HL-60/S4 treated with phorbol 12-myristate 13-acetate at 8.2 ng/mL for 4 days and 3 days (cell line): ENCODE measurements around the gene HCLS1.

Experiments
- in situ Hi-C: fragments of 300-500 bp; cut with MboI; formaldehyde crosslinking; loops from 2 replicates; pipeline ENCODE4 v1.15.0; 2022; ENCODE audit warnings: low sequenced_read_pairs

Gene HCLS1

DNA sequence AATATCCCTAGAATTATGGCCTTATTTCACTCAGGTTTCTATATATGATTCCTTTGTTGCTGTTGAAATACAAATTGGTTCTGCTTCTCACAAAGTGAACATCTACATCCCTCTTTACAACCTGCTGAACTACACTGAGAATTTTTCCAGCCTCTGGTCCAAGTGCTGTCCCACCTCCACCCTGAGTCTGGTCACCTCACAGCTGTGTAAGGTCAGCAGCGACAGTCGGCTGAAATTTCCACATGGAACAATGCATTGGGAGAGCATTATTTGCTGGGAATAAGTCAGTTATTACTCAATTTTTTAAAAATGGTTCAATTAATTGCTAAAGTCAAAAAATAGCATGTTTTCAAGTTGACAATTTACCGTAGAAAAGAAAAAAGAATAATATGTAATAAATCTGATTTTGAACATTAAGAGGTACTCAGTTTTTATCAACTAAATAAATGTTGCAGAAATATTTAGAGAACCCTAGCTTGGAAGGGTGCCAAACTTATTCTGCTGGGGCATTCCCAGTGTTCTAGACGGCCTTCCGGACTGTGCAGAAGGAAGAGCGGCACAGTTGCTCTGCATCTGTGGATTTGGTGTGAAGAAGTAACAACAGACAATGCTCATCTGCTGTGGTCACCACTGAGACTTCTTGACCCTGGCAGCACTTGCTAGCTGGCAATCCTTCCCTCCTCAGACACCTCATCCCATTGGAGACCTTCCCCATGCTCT, 1.8 kb downstream of the HCLS1 start:
- in situ Hi-C loops: no loop called here

- in situ Hi-C loops: no loop called here
These were observed 6.0 kb downstream of the HCLS1 start for GRCh38 chr3:121654493-121655385.

GRCh38 chr3:121651684-121652083, 9.0 kb downstream of the HCLS1 start:
- in situ Hi-C loops: no loop called here

GRCh38 chr3:121649645-121650044, 11.1 kb downstream of the HCLS1 start:
- in situ Hi-C loops: no loop called here

- in situ Hi-C loops: no loop called here
These were observed 12.3 kb downstream of the HCLS1 start for GRCh38 chr3:121648219-121648958.

- in situ Hi-C loops: no loop called here
These were observed 15.6 kb downstream of the HCLS1 start for GRCh38 chr3:121645054-121645453.

DNA sequence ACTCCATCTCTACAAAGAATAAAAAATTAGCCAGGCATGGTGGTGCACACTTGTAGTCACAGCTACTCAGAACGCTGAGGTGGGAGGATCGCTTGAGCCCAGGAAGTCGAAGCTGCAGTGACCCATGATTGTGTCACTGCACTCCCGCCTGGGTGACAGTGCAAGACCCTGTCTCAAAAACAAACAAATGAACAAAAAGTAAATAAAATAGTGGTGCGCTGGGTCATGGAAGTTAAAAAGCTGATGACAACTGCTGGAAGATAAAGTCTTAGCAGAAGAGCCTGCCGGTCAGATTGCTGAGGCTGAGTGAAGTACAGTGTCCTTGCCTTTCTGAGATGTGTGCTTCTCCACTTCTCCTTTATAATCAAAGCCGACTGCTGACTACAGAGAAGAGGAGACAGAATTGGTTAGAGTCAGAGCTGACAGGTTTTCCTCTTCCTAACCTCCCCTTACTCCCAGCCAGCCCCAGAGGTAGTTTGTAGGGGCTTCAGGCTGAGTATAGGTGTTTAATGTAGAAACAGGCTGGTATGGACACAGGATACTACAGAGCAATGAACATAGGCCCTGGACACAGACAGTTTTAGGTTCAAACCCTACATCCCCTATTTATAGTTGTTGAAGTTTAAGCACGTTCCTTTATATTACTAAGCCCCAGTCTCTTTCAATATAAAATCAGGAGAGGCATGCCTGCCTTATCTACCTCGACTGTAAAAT, 17.9 kb downstream of the HCLS1 start:
- in situ Hi-C loops: no loop called here

DNA sequence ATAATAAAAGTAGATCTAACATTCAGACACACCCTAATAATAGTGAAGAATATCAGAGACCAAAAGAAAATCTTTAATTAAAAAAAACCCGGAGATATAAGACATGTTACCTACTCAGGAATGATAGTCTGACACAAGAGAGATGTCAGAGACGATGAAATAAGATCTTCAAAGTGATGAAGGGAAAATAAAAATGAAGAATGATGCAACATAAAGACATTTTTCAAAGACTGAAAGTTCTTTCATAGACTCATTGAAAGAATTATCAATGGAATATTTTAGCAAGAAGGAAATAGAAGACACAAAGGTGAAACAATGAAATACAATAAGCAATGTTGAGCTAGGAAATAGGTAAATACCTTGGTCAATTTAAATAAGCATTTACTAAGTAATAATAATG, 19.6 kb downstream of the HCLS1 start:
- in situ Hi-C loops: no loop called here

GRCh38 chr3:121637922-121638321, 22.8 kb downstream of the HCLS1 start:
- in situ Hi-C loops: no loop called here

DNA sequence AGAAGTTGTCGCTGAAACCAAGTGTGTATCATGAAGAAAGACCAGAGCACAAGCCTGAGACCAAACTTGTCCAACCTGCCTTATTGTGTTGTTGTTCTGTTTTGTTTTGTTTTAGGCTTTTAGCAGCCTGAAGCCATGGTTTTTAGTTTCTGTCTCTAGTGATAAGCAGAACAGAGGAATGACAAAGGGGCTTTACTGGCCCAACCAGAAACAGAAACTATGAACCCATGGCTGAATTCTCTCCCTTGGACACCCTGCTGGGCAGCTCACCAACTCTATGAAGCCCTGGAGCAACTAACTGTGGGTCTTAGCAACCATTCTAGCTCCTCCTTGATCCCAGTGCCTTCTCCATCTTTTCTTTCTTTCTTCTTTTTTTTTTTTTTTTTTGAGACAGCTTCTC, 30.3 kb downstream of the HCLS1 start:
- in situ Hi-C loops: no loop called here

DNA sequence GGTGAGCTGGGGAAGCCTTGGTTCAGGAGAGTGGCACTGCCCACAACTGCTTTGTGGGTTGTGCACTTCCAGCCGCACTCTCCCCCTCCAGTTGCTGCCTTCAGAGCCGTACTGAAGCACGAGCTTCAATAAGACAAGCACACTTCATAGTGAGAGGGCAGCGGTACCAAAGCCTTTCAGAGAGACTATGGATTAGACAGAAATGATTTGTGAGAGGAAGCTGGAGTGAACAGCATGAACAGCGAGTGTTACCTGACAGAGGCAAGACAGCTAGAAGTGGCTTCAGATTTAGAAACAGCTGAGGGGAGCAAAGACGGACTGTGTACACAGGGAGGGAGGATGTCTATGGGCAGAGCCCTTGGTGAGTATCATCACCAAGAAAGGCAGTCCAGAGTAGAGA, 31.1 kb downstream of the HCLS1 start:
- in situ Hi-C loops: no loop called here

- in situ Hi-C loops: no loop called here
These were observed 33.1 kb downstream of the HCLS1 start for GRCh38 chr3:121627622-121628021.

GRCh38 chr3:121627211-121627610, 33.5 kb downstream of the HCLS1 start:
- in situ Hi-C loops: no loop called here

DNA sequence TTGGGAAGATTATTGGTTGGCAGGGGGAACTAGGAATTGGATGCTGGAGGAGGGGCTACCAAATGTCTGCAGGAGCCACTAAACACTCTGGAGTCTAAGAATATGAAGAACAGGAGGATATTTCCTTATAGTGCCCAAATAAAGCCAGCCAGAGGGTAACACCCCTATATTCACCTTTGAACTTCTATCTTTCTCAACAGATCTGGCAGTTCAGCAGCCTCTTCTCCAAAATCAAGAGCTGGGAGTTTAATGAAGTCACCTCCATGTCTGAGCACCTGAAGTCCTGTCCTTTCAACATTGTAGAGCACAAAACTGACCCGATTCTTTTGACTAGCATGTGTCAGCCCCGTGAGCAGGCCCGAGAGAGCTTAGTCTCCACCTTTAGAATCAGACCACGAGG, 34.2 kb downstream of the HCLS1 start:
- in situ Hi-C loops: no loop called here

DNA sequence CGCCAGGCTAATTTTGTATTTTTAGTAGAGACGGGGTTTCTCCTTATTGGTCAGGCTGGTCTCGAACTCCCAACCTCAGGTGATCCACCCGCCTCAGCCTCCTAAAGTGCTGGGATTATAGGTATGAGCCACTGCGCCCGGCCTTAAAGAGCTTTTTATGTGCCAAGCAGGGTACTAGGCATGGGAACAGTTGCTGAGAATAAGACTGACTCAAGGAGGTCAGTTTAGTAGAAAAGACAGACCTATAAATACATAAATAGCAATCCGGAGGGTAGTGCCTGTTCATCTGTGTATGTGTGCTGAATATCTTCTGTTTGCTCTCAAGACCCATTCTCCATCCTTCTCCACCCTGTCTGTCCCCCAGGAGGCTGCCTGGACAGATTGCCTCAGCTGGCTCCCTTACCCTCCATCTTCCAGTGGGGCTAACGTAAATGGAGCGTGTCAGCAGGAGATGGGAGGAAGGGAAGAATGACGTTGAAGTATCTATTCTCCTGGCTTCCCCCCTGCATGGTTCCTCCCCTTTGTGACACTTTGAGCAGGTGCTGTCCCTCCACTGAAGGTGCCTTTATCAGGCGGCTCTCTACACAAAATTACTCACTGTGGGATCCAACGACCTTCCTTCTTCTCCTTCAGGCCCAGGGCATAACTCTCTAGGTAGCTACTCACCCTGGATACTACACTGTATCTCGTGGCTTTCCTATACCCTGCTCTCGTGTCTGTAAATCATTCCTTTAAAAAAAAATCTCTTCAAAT, 36.4 kb downstream of the HCLS1 start:
- in situ Hi-C loops: no loop called here

DNA sequence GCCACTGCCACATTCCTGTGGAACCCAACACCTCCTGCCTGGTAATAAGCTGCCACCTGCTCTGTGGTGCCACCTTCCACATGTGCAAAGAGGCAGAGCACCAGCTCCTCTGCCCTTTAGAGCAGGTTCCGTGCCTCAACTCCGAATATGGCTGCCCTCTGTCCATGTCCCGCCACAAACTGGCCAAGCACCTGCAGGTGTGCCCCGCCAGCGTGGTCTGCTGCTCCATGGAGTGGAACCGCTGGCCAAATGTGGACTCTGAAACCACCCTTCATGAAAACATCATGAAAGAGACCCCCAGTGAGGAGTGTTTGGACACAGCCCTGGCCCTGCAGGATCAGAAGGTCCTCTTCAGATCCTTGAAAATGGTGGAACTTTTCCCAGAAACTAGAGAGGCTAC, 39.2 kb downstream of the HCLS1 start:
- in situ Hi-C loops: no loop called here

DNA sequence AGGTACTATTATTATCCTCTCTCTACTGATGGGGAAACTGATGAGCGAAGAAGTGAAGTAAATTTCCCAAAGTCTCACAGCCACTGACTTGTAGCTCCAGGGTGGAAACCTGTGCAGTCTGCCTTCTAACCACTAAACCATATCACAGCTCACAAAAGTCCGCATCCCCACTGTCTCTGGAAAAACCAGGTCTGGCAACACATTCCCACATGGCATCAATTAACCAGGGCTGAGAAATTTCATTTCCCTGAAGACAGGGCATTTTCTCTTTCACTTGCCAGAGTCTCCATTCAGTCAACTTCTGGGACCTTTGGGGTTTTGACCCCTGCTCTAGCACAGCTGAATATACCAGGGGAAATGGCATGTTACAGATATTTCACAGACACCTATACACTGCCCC, 41.0 kb downstream of the HCLS1 start:
- in situ Hi-C loops: no loop called here

- in situ Hi-C loops: no loop called here
These were observed 54.6 kb downstream of the HCLS1 start for GRCh38 chr3:121606106-121606505.

DNA sequence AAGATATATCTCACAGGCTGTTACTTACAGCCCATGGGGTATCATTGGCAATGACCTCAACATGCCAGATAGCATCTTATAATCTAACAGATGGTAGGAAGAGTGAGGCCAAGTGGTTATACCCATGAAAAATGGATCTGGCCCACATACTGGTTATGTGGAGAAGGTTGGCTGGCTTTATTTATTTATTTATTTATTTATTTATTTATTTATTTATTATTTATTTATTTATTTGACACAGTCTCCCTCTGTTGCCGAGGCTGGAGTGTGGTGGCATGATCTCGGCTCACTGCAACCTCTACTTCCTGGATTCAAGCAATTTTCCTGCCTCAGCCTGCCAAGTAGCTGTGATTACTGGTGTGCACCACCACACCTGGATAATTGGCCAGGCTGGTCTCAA, 55.9 kb downstream of the HCLS1 start:
- in situ Hi-C loops: no loop called here

- in situ Hi-C loops: no loop called here
These were observed 59.4 kb downstream of the HCLS1 start for GRCh38 chr3:121601212-121601812.
